ENCODE results near the gene TBCCD1. TPM values are rescaled to one million over a fixed set of nuclear protein-coding genes. Genes with fewer than 3 reads are reported as not detected.

The TBCCD1 gene
- total RNA-seq: 10 to 100 TPM; 10.4 to 14.3 TPM

- Histone ChIP-seq H3K27me3 (no peaks in the 10 kb centered on the region), H3K4me1 (peaks cover 7% of the 10 kb centered on the region), H3K27ac (peak within 1 kb of the TSS; percentile 81), H3K9me3 (no peaks in the 10 kb centered on the region), H3K9ac (ENCODE audit: low read depth in 2 of 2, low read length in 2 of 2) (peak within 1 kb of the TSS; percentile 96 to 98), H3K4me3 (peak within 1 kb of the TSS; percentile 61), H3K36me3 (no peaks in the 10 kb centered on the region)
- peak; percentile 94 for DNase-seq
- intact Hi-C loops (cut with DNase I): loop anchor here (5.0 kb wide), 1 partner anchor 215 kb away; the partner anchor contains the start of gene EIF4A2
- TF ChIP-seq CTCF (IDR thresholded peaks at IDR 0.05): no peak
These were observed at the start of gene TBCCD1 for GRCh38 chr3:186567072-186567921. Gene TBCCD1, minus strand, starts transcription at chr3:186567339. Its CDS starts 3,010 bp downstream, at chr3:186564329.

GRCh38 chr3:186616299-186616617 lies 49.1 kb upstream of the TBCCD1 start:
- Histone ChIP-seq H3K4me3 (no peak overlapping the region), H3K27me3 (peaks cover 9% of the 10 kb centered on the region), H3K27ac (no peak overlapping the region), H3K36me3 (no peaks in the 10 kb centered on the region), H3K4me1 (no peaks in the 10 kb centered on the region), H3K9ac (ENCODE audit: low read depth in 2 of 2, low read length in 2 of 2) (no peak overlapping the region), H3K9me3 (no peaks in the 10 kb centered on the region)
- no peak for TF ChIP-seq CTCF (IDR thresholded peaks at IDR 0.05)
- DNase-seq: no peak
- intact Hi-C loops (cut with DNase I): loop anchor here (5.0 kb wide), 1 partner anchor 206 kb away; no protein-coding TSS in a partner anchor

GRCh38 chr3:186614597-186615483 lies 47.7 kb upstream of the TBCCD1 start:
- peaks cover 9% of the 10 kb centered on the region for H3K27me3 ChIP-seq
- intact Hi-C loops (cut with DNase I): loop anchor here (5.0 kb wide), 1 partner anchor 207 kb away; no protein-coding TSS in a partner anchor
- TF ChIP-seq CTCF (IDR thresholded peaks at IDR 0.05): peak; percentile 98
- H3K36me3 ChIP-seq: no peaks in the 10 kb centered on the region
- H3K27ac ChIP-seq: no peak overlapping the region
- H3K9me3 ChIP-seq: no peaks in the 10 kb centered on the region
- no peak overlapping the region for H3K4me3 ChIP-seq
- DNase-seq: peak; percentile 85
- no peak overlapping the region for H3K9ac ChIP-seq (ENCODE audit: low read depth in 2 of 2, low read length in 2 of 2)
- no peaks in the 10 kb centered on the region for H3K4me1 ChIP-seq

GRCh38 chr3:186614266-186614596 lies 47.1 kb upstream of the TBCCD1 start:
- H3K9me3 ChIP-seq: no peaks in the 10 kb centered on the region
- H3K4me3 ChIP-seq: no peak overlapping the region
- intact Hi-C loops (cut with DNase I): no loop called here
- no peak overlapping the region for H3K9ac ChIP-seq (ENCODE audit: low read depth in 2 of 2, low read length in 2 of 2)
- H3K27ac ChIP-seq: no peak overlapping the region
- H3K4me1 ChIP-seq: no peaks in the 10 kb centered on the region
- no peak for DNase-seq
- H3K36me3 ChIP-seq: no peaks in the 10 kb centered on the region
- TF ChIP-seq CTCF (IDR thresholded peaks at IDR 0.05): no peak
- H3K27me3 ChIP-seq: peaks cover 9% of the 10 kb centered on the region

GRCh38 chr3:186613637-186614265 lies 46.6 kb upstream of the TBCCD1 start:
- Histone ChIP-seq H3K36me3 (no peaks in the 10 kb centered on the region), H3K4me1 (no peaks in the 10 kb centered on the region), H3K27ac (no peak overlapping the region), H3K9me3 (no peaks in the 10 kb centered on the region), H3K4me3 (no peak overlapping the region), H3K9ac (ENCODE audit: low read depth in 2 of 2, low read length in 2 of 2) (no peak overlapping the region), H3K27me3 (peaks cover 9% of the 10 kb centered on the region)
- DNase-seq: no peak
- intact Hi-C loops (cut with DNase I): no loop called here
- TF ChIP-seq CTCF (IDR thresholded peaks at IDR 0.05): no peak

Measured in colonic mucosa (tissue), 4 donors.